Fibroblast of lung (primary cell): ENCODE data around the gene CCDC154.

Experiments used
- EZH2 ChIP-seq: IDR thresholded peaks from 2 replicates; pipeline ENCODE4 v1.5.1; 2012; ENCODE audit warnings: low read length, control low read depth, mild to moderate bottlenecking; ENCODE audit errors: missing control alignments
- TF ChIP-seq, protein P1 (sequence below), 2 donors: IDR thresholded peaks in 1 of 2; conservative IDR thresholded peaks in 1 of 2; 1 replicate in 1 of 2; 2 replicates in 1 of 2; pipeline ENCODE4 v1.5.1; 2011 to 2012; ENCODE audit warnings: low read length in 2 of 2, control low read depth in 1 of 2, inconsistent platforms in 1 of 2, low read depth in 1 of 2, mild to moderate bottlenecking in 1 of 2

DNA sequence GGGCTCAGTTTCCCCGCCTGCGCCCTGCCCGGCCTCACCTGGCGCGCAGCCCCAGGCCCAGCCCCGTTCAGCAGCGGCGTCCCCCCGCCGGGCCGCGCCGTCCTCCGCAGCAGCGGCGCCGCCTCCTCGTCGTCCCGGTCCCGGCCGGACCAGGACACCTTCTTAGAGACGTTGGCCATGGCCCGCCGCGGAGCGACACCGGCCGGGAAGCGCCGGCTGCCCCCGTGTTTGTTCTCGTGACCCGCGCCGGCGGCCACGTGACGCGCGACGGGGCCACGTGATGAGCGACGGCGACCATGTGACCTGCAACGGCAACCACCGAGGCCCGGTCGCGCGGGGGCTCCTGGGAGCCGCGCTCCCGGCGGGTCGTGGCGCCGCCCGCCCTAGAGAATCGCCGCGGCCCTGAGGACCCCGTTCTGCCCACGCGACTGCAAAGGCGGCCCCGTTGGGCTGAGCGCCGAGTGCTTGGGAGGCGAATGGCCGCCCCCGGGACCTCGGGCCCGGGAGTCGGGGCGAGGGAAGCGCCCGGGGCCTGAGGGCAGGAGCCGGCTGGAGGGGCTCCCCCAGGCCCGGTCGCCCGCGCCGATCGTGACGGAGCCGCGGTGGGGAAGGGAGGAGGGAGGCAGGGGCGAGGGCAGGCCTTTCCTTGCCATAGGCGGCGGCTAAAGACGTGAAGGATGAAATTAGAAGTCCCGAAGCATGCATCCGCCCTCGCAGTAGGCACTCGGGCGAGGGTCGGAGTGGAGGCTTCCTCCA lies 30.6 kb upstream of the CCDC154 start, which contains the start of gene CLCN7:
- no peak for TF ChIP-seq EZH2
- TF ChIP-seq, protein P1, sequence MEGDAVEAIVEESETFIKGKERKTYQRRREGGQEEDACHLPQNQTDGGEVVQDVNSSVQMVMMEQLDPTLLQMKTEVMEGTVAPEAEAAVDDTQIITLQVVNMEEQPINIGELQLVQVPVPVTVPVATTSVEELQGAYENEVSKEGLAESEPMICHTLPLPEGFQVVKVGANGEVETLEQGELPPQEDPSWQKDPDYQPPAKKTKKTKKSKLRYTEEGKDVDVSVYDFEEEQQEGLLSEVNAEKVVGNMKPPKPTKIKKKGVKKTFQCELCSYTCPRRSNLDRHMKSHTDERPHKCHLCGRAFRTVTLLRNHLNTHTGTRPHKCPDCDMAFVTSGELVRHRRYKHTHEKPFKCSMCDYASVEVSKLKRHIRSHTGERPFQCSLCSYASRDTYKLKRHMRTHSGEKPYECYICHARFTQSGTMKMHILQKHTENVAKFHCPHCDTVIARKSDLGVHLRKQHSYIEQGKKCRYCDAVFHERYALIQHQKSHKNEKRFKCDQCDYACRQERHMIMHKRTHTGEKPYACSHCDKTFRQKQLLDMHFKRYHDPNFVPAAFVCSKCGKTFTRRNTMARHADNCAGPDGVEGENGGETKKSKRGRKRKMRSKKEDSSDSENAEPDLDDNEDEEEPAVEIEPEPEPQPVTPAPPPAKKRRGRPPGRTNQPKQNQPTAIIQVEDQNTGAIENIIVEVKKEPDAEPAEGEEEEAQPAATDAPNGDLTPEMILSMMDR (conservative IDR thresholded peaks at IDR 0.05 in 1 of 2, IDR thresholded peaks at IDR 0.05 in 1 of 2; ENCODE audit: low read depth in 1 of 2, low read length in 2 of 2), result no peak
